ENCODE data around the gene MMP10.

- no peak for TF ChIP-seq ZNF274 (IDR thresholded peaks at IDR 0.05; ENCODE audit: low read depth, low read length)
- TF ChIP-seq YY1 (IDR thresholded peaks at IDR 0.05; ENCODE audit: insufficient read depth, insufficient read length) = no peak
- TF ChIP-seq SUZ12 (IDR thresholded peaks at IDR 0.05; ENCODE audit: extremely low read depth, insufficient read depth, insufficient read length) = no peak
These were observed 17.0 kb downstream of the MMP10 start for GRCh38 chr11:102763440-102763839.
